ENCODE data around the gene TPST1.

DNA sequence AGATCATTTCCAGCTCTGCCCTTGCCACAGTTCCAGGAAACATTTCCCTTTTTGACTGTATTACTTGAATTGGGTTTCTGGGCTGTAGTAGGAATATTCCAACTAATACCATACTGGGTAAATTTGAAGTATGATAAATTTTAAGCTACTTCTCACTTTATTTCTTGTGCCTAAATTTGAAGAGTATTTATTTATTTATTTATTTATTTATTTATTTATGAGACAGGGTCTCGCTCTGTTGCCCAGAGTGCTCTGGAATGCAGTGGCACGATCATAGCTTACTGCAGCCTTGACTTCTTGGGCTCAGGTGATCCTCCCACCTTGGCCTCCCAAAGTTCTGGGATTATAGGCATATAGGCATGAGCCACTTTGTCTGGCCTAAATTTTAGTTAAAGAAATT is 105.5 kb downstream of the TPST1 start:
- TF ChIP-seq, protein P1, sequence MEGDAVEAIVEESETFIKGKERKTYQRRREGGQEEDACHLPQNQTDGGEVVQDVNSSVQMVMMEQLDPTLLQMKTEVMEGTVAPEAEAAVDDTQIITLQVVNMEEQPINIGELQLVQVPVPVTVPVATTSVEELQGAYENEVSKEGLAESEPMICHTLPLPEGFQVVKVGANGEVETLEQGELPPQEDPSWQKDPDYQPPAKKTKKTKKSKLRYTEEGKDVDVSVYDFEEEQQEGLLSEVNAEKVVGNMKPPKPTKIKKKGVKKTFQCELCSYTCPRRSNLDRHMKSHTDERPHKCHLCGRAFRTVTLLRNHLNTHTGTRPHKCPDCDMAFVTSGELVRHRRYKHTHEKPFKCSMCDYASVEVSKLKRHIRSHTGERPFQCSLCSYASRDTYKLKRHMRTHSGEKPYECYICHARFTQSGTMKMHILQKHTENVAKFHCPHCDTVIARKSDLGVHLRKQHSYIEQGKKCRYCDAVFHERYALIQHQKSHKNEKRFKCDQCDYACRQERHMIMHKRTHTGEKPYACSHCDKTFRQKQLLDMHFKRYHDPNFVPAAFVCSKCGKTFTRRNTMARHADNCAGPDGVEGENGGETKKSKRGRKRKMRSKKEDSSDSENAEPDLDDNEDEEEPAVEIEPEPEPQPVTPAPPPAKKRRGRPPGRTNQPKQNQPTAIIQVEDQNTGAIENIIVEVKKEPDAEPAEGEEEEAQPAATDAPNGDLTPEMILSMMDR (IDR thresholded peaks at IDR 0.05): no peak
- no peak for TF ChIP-seq POLR2A (IDR thresholded peaks at IDR 0.05)

Measured in thyroid gland (tissue), 4 donors.